B cell (primary cell): ENCODE results near the gene VAV2. TPM values are rescaled to one million over a fixed set of nuclear protein-coding genes. Genes with fewer than 3 reads are reported as not detected.

Source experiments
- ATAC-seq: fragments of 200-7000 bp; cut with Tn5 transposase; one replicate; pipeline ENCODE4 v1.10.0; 2021; ENCODE audit warnings: low read depth, mild to moderate bottlenecking, moderate number of reproducible peaks, moderate library complexity
- CTCF ChIA-PET: fragments of 350-600 bp; sonication (Branson Sonifier 250); formaldehyde crosslinking; loops from one replicate; lab custom pipeline; 2021; ENCODE audit warnings: antibody characterized with exemption, inconsistent platforms; lab: Charles Lee
- POLR2A ChIA-PET: fragments of 350-600 bp; sonication (Branson Sonifier 250); formaldehyde crosslinking; loops from one replicate; lab custom pipeline; 2021; ENCODE audit warnings: antibody characterized with exemption; lab: Charles Lee
- DNase-seq: peaks from one replicate; pipeline ENCODE4 v3.0.0; 2013
- H2AFZ ChIP-seq: 2 replicates; pipeline ENCODE4 v1.6.1; 2012; ENCODE audit warnings: mild to moderate bottlenecking, low read depth, low read length; ENCODE audit not compliant: insufficient read depth, poor library complexity, severe bottlenecking
- H3K27ac ChIP-seq, 2 donors: 1 replicate in 1 of 2; 2 replicates in 1 of 2; pipeline ENCODE4 v1.5.1; 2012 to 2013; ENCODE audit warnings: low read length in 2 of 2, mild to moderate bottlenecking in 2 of 2, moderate library complexity in 1 of 2
- H3K27me3 ChIP-seq, 4 experiments: fragments of 200-600 bp in 1 of 4; sonication (generic) in 1 of 4; replicated peaks in 1 of 4; 1 replicate in 2 of 4; 2 replicates in 2 of 4; pipeline versions ENCODE4 v1.6.1 to v1.7.0; 2013 to 2016; ENCODE audit warnings: low read length in 3 of 4, mild to moderate bottlenecking in 2 of 4, mixed read lengths in 1 of 4, moderate library complexity in 1 of 4; ENCODE audit not compliant: insufficient read depth in 4 of 4, control insufficient read depth in 3 of 4; ENCODE audit errors: control extremely low read depth in 1 of 4
- H3K36me3 ChIP-seq, 2 experiments: replicated peaks in 1 of 2; 1 replicate in 1 of 2; 2 replicates in 1 of 2; pipeline versions ENCODE4 v1.6.1 to v1.7.1; 2013; ENCODE audit warnings: low read length in 1 of 2; ENCODE audit not compliant: insufficient read depth in 2 of 2, control insufficient read depth in 1 of 2; ENCODE audit errors: control extremely low read depth in 1 of 2, extremely low read depth in 1 of 2
- H3K4me1 ChIP-seq, 2 donors: fragments of 200-600 bp in 1 of 2; sonication (generic) in 1 of 2; 1 replicate in 1 of 2; 2 replicates in 1 of 2; pipeline versions ENCODE4 v1.5.1 to v1.6.1; 2013 to 2017; ENCODE audit warnings: low read length in 2 of 2; ENCODE audit not compliant: control insufficient read depth in 2 of 2, insufficient read depth in 2 of 2
- H3K4me2 ChIP-seq: replicated peaks from 2 replicates; pipeline ENCODE3; 2012; ENCODE audit warnings: mild to moderate bottlenecking, low read depth, low read length; ENCODE audit not compliant: poor library complexity, severe bottlenecking
- H3K4me3 ChIP-seq, 5 experiments: fragments of 200-600 bp in 1 of 5; sonication (generic) in 1 of 5; 1 replicate in 3 of 5; 2 replicates in 2 of 5; pipeline versions ENCODE4 v1.5.1 to v1.7.0; 2011 to 2016; ENCODE audit warnings: low read length in 4 of 5, mild to moderate bottlenecking in 4 of 5, low read depth in 2 of 5, control low read depth in 1 of 5, moderate library complexity in 1 of 5; ENCODE audit not compliant: insufficient read depth in 1 of 5; ENCODE audit errors: control extremely low read depth in 1 of 5, extremely low read depth in 1 of 5
- H3K79me2 ChIP-seq: fragments of 200-600 bp; sonication (generic); one replicate; pipeline ENCODE4 v1.6.0; 2016; ENCODE audit warnings: low read length; ENCODE audit not compliant: control insufficient read depth, insufficient read depth
- H3K9ac ChIP-seq: fragments of 200-600 bp; sonication (generic); 2 replicates; pipeline ENCODE4 v1.6.1; 2017; ENCODE audit warnings: mild to moderate bottlenecking, low read length, moderate library complexity
- H3K9me3 ChIP-seq, 3 donors: one replicate each; pipeline versions ENCODE4 v1.6.1 to v1.7.1; 2013; ENCODE audit warnings: low read length in 2 of 3; ENCODE audit not compliant: control insufficient read depth in 2 of 3, insufficient read depth in 1 of 3; ENCODE audit errors: control extremely low read depth in 1 of 3
- H4K20me1 ChIP-seq: 2 replicates; pipeline ENCODE4 v1.6.0; 2012; ENCODE audit warnings: mild to moderate bottlenecking, low read length; ENCODE audit not compliant: insufficient read depth, control insufficient read depth, poor library complexity, severe bottlenecking
- H3K27ac Mint-ChIP-seq: one replicate; pipeline ENCODE4 v1.8.0; 2021; ENCODE audit warnings: mixed read lengths
- H3K27me3 Mint-ChIP-seq: one replicate; pipeline ENCODE4 v1.8.0; 2021; ENCODE audit warnings: mixed read lengths
- H3K4me1 Mint-ChIP-seq: one replicate; pipeline ENCODE4 v1.8.0; 2021; ENCODE audit warnings: mixed read lengths
- H3K4me3 Mint-ChIP-seq: one replicate; pipeline ENCODE4 v1.8.0; 2021; ENCODE audit warnings: mixed read lengths
- H3K9me3 Mint-ChIP-seq: one replicate; pipeline ENCODE4 v1.8.0; 2022; ENCODE audit warnings: mixed read lengths; ENCODE audit not compliant: insufficient read depth
- EZH2 ChIP-seq: IDR thresholded peaks from 2 replicates; pipeline ENCODE4 v1.6.1; 2012; ENCODE audit warnings: borderline replicate concordance, low read depth, mild to moderate bottlenecking, moderate library complexity, low read length; ENCODE audit not compliant: insufficient read depth, poor library complexity, severe bottlenecking
- WGBS: methylation state at CpG from one replicate; pipeline ENCODE4 v1.1.5; 2013; ENCODE audit warnings: missing lambda C conversion rate; ENCODE audit not compliant: insufficient coverage; 5-methylcytosine and 5-hydroxymethylcytosine counted together
- intact Hi-C: fragments of 100-400 bp; cut with micrococcal nuclease; formaldehyde crosslinking; loops from one replicate; pipeline ENCODE4 v1.10.0; 2022
- polyA plus RNA-seq: library from polyadenylated mRNA; depleted of rRNA; stranded (reverse); fragments of >200 nt; gene quantifications from 2 replicates; pipeline ENCODE4 v1.2.3, GENCODE V29; 2012
- total RNA-seq, 2 donors: library from RNA; stranded (reverse); fragments of 120-200 nt in 1 of 2; gene quantifications; 1 replicate in 1 of 2; 2 replicates in 1 of 2; pipeline versions ENCODE4 v1.2.3 to v1.2.4, GENCODE V29; 2013 to 2022
- TF ChIP-seq, protein P1 (sequence below): fragments of 200-600 bp; IDR thresholded peaks from one replicate; pipeline ENCODE4 v1.8.0; 2022; ENCODE audit warnings: antibody characterized with exemption, mild to moderate bottlenecking

The VAV2 gene
- total and polyA plus RNA-seq, 2 donors (not counting 1 experiment from before 2014, with no cell fraction given), result 34.4 to 128 TPM

DNA sequence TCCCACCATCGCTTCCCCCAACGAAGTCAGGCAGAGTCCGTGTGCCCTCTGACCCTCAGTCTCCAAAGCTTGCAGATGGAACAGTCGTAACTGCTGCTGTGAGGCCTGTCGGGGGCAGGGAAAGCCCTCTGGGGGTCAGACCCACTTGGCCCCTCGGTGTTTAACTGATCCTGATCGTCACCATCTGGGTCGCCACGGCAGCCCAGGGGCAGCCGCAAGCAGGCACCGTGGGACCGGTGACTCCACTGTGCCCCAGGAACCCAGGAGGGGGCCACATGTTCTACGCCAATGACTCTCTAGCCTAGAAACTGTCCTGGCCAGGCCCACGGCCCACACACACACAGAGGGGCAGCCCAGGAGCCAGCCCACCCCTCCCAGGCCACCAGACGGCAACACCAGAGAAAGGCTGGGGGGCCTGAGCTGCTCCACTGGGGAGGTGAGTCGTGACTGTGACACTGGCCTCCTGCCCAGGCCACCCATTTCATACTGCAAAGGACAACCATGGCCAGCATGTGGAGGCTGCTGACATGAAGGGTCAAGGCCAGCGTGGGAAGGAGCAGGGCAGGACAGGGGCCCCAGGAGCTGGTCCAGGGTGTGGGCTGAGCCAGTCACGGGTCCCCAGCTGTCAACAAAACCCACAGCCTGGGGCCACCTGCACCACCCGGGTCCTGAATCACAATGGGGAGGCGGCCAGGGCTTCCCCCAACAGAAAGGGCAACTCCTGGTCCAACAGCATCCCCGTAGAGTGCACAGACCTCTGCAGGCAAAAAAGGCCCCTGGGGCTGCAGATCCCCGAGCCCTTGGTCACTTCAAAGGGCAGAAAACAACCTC lies 20.8 kb downstream of the VAV2 start:
- H3K36me3 ChIP-seq, result no peaks in the 10 kb centered on the region
- Mint-ChIP-seq H3K27me3 (no peaks in the 10 kb centered on the region), H3K27ac (peak overlapping the region; percentile 79), H3K4me3 (peak overlapping the region; percentile 54), H3K4me1 (peaks cover 87% of the 10 kb centered on the region), H3K9me3 (no peaks in the 10 kb centered on the region)
- H4K20me1 ChIP-seq, result peaks cover 100% of the 10 kb centered on the region
- ChIA-PET POLR2A (interaction anchor here (1.2 to 1.5 kb wide), 3 partner anchors 9 to 16 kb away, joined by 4 to 6 read pairs (median 5); no protein-coding TSS in a partner anchor), CTCF (interaction anchor here (0.6 to 1.7 kb wide), 2 partner anchors 15 to 22 kb away, joined by 3 to 5 read pairs; no protein-coding TSS in a partner anchor)
- H3K27ac ChIP-seq, result peak overlapping the region; percentile 22 to 70
- H3K9me3 ChIP-seq, result peaks cover 0 to 8% (median 0%) of the 10 kb centered on the region in 3 donors
- no peaks in the 10 kb centered on the region for H3K27me3 ChIP-seq
- H3K9ac ChIP-seq, result no peak overlapping the region
- DNase-seq (no peak), ATAC-seq (peak; percentile 29)
- peaks cover 99% of the 10 kb centered on the region for H3K79me2 ChIP-seq
- TF ChIP-seq, protein P1, sequence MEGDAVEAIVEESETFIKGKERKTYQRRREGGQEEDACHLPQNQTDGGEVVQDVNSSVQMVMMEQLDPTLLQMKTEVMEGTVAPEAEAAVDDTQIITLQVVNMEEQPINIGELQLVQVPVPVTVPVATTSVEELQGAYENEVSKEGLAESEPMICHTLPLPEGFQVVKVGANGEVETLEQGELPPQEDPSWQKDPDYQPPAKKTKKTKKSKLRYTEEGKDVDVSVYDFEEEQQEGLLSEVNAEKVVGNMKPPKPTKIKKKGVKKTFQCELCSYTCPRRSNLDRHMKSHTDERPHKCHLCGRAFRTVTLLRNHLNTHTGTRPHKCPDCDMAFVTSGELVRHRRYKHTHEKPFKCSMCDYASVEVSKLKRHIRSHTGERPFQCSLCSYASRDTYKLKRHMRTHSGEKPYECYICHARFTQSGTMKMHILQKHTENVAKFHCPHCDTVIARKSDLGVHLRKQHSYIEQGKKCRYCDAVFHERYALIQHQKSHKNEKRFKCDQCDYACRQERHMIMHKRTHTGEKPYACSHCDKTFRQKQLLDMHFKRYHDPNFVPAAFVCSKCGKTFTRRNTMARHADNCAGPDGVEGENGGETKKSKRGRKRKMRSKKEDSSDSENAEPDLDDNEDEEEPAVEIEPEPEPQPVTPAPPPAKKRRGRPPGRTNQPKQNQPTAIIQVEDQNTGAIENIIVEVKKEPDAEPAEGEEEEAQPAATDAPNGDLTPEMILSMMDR, result no peak
- TF ChIP-seq EZH2, result no peak
- 63% methylated on average over 21 of the region's 22 CpGs for WGBS
- intact Hi-C loops, result no loop called here
- H3K4me3 ChIP-seq, result no peak overlapping the region
- no peak overlapping the region for H2AFZ ChIP-seq
- H3K4me2 ChIP-seq, result peak overlapping the region; percentile 64
- peaks cover 81% of the 10 kb centered on the region in 2 donors for H3K4me1 ChIP-seq
